ENCODE measurements around the gene RARB.

- TF ChIP-seq EZH2 (IDR thresholded peaks at IDR 0.05) (no peak), CTCF (IDR thresholded peaks at IDR 0.05) (no peak), EZH2phosphoT487 (IDR thresholded peaks at IDR 0.05) (no peak)
Measured at GRCh38 chr3:25447925-25448324, 19.9 kb downstream of the RARB start.
